ENCODE results near the gene C2orf81.

- peak in 2 of 3 experiments; percentile 19 to 38; a peak in 3 of 6 replicates for TF ChIP-seq CTCF (IDR thresholded peaks at IDR 0.05 in 2 of 3, conservative IDR thresholded peaks at IDR 0.05 in 1 of 3; ENCODE audit: control insufficient read depth in 2 of 3, extremely low read depth in 1 of 3, insufficient read depth in 1 of 3, low read depth in 3 of 3, low read length in 3 of 3)
- no peak for TF ChIP-seq RAD21 (IDR thresholded peaks at IDR 0.05; ENCODE audit: insufficient read depth, low read depth, low read length)
- TF ChIP-seq CEBPB (IDR thresholded peaks at IDR 0.05; ENCODE audit: borderline replicate concordance in 1 of 2, low read depth in 2 of 2, low read length in 2 of 2): no peak
- TF ChIP-seq TCF3 (IDR thresholded peaks at IDR 0.05; ENCODE audit: borderline replicate concordance, insufficient read depth, low read depth, low read length): peak; percentile 72; the same call in 1 of the 2 replicates
- no peak for TF ChIP-seq CHD4 (IDR thresholded peaks at IDR 0.05)
- TF ChIP-seq FOS (IDR thresholded peaks at IDR 0.05; ENCODE audit: borderline replicate concordance, extremely low read depth, insufficient read length): no peak
Measured at GRCh38 chr2:74440378-74441169, 19.2 kb upstream of the C2orf81 start.
